GM18870 (cell line): Measurements from ENCODE around the gene STN1.
A peak's percentile ranks its signal among the peaks of the same experiment; 100 is the strongest.

Experiments used
- ATAC-seq: cut with Tn5 transposase; IDR thresholded peaks from one replicate; pipeline ENCODE4 v1.9.1; 2021; ENCODE audit warnings: moderate library complexity; ENCODE audit not compliant: unreplicated experiment

The STN1 gene

GRCh38 chr10:103918053-103918846 is at the start of gene STN1:
STN1 (minus strand) TSS chr10:103918184; CDS start chr10:103917594, 590 bp downstream.
- ATAC-seq: peak; percentile 71

DNA sequence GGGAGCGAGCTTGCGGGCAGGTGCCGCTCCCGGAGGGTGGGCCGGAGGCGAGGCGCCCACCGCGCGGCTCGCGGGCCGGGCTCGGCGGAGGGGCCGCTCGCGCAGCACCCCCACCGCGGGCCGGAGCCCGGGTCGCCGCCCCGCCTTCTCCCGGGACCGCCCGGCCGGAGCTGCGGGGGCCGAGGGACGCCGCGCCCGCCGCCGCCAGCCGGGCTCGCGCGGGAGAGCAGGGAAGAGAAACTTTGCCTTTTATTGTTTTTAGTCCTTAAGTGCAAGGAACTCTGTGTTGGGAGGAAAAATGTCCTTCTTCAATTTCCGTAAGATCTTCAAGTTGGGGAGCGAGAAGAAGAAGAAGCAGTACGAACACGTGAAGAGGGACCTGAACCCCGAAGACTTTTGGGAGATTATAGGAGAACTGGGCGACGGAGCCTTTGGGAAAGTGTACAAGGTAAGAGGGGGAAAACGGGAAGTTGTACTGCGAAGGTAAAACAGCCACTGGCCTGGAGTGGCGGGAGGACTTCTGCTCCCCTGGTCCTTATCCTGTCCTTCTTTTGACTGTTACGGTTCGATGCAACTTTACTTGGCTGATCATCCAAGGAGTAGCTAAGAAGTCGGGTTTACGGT is 49.6 kb upstream of the STN1 start:
- ATAC-seq: no peak

DNA sequence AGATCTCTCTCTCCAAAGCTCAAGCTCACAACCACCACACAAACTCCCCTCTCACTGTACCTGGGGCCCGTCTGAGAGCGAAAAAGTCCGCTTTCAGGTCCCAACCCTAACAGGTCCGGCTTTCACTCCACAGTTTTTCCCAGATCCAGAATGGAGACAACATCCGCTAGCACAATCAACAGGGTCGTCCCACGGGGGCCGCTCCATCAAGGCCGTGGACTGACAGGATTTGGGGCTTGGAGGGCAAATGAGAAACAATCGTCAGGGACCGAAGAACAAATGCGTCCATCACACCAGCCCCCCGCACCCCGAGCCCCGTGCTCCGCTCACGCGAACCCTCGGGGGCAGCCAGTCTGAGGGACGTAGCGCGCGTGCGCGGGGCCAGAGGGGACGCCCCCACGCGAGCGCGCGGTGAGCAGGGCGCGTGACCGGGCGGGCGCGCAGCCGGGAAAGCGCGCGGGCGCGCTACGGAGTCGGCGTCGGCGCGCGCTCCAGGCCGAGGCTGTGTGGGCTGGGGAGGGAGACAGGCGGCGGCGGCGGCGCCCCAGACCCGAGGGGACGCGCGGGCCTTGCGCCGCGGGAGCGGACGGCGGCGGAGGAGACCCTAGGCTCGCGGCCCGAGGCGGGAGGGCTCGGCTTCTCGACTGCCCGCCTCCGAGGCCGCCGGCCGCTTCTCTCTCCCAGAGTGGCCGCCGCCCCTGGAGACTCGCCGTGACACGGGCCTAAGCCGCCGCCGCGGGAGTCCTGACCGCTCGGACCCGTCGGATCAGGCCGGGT is 48.9 kb upstream of the STN1 start, which contains the start of gene SLK:
Gene SLK (plus strand): TSS at position 470 of the 777 bp plus-strand sequence. CDS start 606 bp downstream, outside the sequence.
- ATAC-seq: no peak

DNA sequence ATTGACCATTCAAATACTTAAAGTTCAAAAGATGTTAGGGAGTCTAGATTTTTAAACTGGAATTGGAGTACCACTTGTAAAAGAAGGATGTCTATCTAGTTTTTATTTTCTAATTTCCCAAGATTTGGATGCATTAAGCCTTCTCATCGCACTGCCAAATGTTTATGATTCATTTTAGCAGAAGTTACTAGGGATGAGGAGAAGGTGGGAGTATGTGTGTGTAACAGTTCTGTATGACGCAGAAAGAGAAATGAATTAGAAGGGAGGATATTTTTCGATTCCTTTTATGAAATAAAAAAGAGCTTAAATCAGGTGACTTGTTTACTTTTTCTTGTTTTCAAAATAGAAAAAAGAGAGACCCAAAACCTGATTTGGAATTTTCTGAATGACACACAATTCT is 42.1 kb upstream of the STN1 start:
- no peak for ATAC-seq

DNA sequence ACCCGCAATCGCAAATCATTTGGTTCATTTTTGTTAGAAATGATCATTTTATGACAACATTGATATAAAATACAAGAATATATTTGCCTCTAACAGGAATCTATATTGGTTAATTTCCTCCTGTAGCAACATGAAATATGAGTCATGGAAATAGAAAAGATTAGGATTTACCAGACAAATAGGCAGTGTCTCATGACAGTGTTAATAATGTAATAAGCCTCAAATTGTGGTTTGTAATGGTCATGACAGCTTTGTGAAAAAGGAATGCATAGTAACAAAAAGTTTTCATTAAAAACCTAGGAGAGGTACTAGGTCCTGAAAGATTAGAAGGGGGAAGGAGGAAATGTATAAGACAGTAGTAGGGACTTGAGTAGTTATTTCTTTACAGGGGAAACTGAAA is 41.0 kb upstream of the STN1 start:
- ATAC-seq: no peak

- ATAC-seq: no peak
Measured at GRCh38 chr10:103954543-103954942, 36.6 kb upstream of the STN1 start.

- ATAC-seq: no peak
Measured at GRCh38 chr10:103951942-103952341, 34.0 kb upstream of the STN1 start.

GRCh38 chr10:103951183-103951582 is 33.2 kb upstream of the STN1 start:
- ATAC-seq: no peak

GRCh38 chr10:103949728-103950127 is 31.7 kb upstream of the STN1 start:
- ATAC-seq: no peak

DNA sequence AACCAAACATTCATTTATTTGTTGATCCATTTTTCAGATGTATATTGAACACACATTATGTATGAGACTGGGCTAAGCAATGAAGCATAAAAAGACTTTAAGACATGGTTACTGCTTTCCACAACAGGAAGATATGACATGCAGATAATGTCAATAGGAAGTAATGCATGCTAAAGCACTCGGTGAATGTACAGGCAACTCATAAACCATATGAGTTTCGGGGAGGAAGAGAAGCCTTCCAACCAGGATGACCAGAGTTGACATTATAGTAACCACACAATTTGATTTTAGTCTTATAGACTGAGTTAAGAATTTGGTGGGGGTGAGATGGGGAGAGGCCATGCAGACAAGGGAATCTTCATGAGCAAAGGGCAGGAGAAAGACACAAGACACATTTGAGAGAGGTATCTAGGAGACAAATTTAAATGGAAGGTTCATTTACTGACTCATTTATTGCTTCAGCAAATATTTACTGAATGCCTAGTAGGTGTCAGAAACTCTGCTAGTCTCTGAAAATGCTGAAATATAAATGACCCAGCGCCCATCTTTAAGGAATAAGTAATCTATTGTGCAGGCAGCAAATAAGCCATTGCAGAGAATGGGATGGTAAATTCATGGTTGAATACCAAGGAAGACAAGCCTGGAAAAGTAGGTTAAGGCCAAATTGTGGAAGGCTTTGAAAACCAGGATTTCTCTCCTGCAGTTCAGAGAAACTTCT is 30.0 kb upstream of the STN1 start:
- ATAC-seq: no peak

- no peak for ATAC-seq
Measured at GRCh38 chr10:103942866-103943265, 24.9 kb upstream of the STN1 start.

DNA sequence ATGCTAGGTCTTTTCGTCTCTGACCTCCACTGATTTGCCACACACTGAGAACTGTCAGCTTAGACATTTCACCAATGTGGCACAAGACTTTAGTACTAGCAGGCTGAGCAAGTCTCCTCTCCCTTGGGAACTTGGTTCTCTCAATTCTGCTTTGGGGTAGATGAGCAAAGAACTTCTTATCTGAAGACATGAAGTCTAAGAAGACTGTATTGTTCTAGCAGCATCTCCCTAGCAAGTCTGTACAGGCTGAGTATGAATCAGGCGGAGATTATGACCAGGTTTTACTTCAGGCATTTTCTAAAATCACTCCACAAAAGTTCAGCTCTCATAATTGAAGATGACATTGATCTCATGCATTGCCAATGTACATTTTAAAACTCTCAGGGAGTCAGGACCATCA is 23.8 kb upstream of the STN1 start:
- no peak for ATAC-seq

- ATAC-seq: no peak
Measured at GRCh38 chr10:103939522-103939921, 21.5 kb upstream of the STN1 start.

- no peak for ATAC-seq
Measured at GRCh38 chr10:103936022-103936421, 18.0 kb upstream of the STN1 start.

DNA sequence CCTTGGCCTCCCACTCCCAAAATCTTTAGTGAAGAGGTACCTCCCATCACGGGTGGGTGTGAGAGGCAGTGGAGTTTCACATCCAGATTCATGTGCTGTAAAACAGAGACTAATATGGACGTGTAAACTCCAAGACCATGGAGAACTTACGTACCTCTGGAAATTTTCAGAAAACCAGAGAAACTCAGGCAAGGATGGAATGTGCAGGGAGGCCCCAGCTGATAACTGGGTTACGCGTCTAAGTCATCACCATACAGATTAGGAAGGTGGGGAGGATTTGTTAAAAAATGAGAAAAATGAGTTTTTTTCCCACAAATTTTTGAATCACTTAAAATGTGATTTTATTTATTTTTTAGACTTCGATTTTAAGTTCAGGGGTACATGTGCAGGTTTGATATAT is 16.3 kb upstream of the STN1 start:
- ATAC-seq: no peak

GRCh38 chr10:103933557-103934121 is 15.7 kb upstream of the STN1 start:
- no peak for ATAC-seq

DNA sequence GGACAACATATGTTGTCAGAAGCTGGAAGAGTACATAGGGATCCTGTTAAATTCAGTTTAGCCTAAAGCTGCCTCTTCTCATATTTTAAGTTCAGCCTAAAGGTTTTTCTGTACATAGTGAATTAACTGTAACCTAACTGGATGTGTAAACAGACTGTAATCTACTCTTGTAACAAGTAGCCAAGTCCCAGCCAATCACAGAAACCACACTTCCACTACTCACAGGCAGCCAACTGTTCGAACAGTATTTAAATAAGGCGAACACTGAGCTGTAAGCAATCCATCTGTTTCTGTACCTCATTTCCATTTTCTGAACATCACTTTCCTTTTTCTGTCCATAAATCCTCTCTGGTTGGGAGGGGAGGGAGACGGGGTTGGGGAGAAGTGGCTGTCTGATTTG is 15.0 kb upstream of the STN1 start:
- ATAC-seq: no peak

- no peak for ATAC-seq
Measured at GRCh38 chr10:103932271-103932670, 14.3 kb upstream of the STN1 start.

DNA sequence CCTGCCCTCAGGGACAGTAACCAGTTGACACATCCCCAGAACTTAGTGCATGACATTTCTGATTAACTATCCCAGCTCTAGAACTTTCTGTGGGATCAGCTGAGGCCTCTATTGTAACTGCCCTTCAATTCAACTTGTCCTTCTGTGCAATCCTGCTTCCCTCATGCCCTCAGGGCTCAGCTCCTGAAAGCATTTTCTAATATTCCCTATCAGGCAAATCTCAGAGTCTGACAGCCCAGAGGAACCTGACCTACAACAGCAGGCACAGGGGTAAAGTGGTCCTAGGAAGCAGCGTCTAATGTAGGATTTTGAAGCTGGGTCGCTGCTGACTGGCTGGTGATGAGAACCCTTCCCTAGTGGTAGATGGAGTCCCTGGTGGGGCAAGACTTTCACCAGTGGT is 13.6 kb upstream of the STN1 start:
- no peak for ATAC-seq

DNA sequence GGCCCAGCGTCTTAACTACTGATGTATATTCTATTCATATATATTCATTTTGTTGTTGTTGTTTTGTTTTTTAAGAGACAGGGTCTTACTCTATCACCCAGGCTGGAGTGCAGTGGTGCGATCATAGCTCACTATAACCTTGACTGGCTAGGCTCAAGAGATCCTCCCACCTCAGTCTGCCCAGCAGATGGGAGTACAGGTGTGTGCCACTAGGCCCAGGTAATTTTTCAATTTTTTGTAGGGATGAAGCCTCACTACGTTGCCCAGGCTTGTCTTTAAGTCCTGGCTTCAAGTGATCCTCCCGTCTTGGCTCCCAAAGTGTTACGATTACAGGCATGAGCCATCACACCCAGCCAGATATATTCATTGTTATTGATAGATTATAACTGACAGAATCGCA is 12.9 kb upstream of the STN1 start:
- ATAC-seq: no peak

GRCh38 chr10:103930449-103930848 is 12.5 kb upstream of the STN1 start:
- ATAC-seq: no peak
